ENCODE data around the gene TGM4. TPM values are rescaled to one million over a fixed set of nuclear protein-coding genes. Genes with fewer than 3 reads are reported as not detected.
A peak's percentile ranks its signal among the peaks of the same experiment; 100 is the strongest.

The TGM4 gene
- total and polyA plus RNA-seq, 12 donors: not detected

- Histone ChIP-seq H3K9me3 (no peaks in the 10 kb centered on the region), H3K4me1 (peaks cover 0 to 17% (median 10%) of the 10 kb centered on the region in 9 donors), H3K4me3 (no peak overlapping the region), H3K36me3 (peaks cover 0 to 89% (median 23%) of the 10 kb centered on the region in 9 donors), H3K27me3 (no peaks in the 10 kb centered on the region), H3K27ac (no peak overlapping the region)
- DNase-seq (no peak), ATAC-seq (no peak)
- no peak for TF ChIP-seq CTCF (IDR thresholded peaks at IDR 0.05)
- intact Hi-C loops (cut with DNase I): loop anchor here in 2 of 10 donors (5.0 to 10.0 kb wide), 2 partner anchors 603 to 1745 kb away; no protein-coding TSS in a partner anchor
- 94 to 96% methylated on average over 6 to 7 of the region's 7 CpGs for WGBS, 2 donors
Measured at GRCh38 chr3:44927371-44927770, 53.0 kb downstream of the TGM4 start.

- H3K27ac ChIP-seq: no peak overlapping the region
- WGBS, 2 donors: 94 to 98% methylated on average over 5 of the region's 5 CpGs
- H3K4me3 ChIP-seq: no peak overlapping the region
- H3K36me3 ChIP-seq: peaks cover 0 to 99% (median 27%) of the 10 kb centered on the region in 9 donors
- no peak for TF ChIP-seq CTCF (IDR thresholded peaks at IDR 0.05)
- no peak for DNase-seq
- H3K9me3 ChIP-seq: no peaks in the 10 kb centered on the region
- peaks cover 0 to 13% (median 3%) of the 10 kb centered on the region in 9 donors for H3K4me1 ChIP-seq
- no peaks in the 10 kb centered on the region for H3K27me3 ChIP-seq
- intact Hi-C loops (cut with DNase I): loop anchor here in 2 of 10 donors (5.0 to 10.0 kb wide), 2 partner anchors 605 to 1747 kb away; no protein-coding TSS in a partner anchor
- ATAC-seq: peak in 3 of 8 donors; percentile 14 to 28 (median 22)
Measured at GRCh38 chr3:44929782-44930181, 55.4 kb downstream of the TGM4 start.

GRCh38 chr3:44930911-44931310 lies 56.5 kb downstream of the TGM4 start:
- no peak overlapping the region for H3K4me3 ChIP-seq
- H3K4me1 ChIP-seq: peaks cover 0 to 13% (median 3%) of the 10 kb centered on the region in 9 donors
- ATAC-seq (no peak), DNase-seq (no peak)
- peaks cover 0 to 96% (median 24%) of the 10 kb centered on the region in 9 donors for H3K36me3 ChIP-seq
- no peaks in the 10 kb centered on the region for H3K9me3 ChIP-seq
- intact Hi-C loops (cut with DNase I): no loop called here
- no peaks in the 10 kb centered on the region for H3K27me3 ChIP-seq
- no peak overlapping the region for H3K27ac ChIP-seq
- no peak for TF ChIP-seq CTCF (IDR thresholded peaks at IDR 0.05)
- 98 to 99% methylated on average over 2 of the region's 2 CpGs for WGBS, 2 donors

GRCh38 chr3:44931791-44932190 lies 57.4 kb downstream of the TGM4 start:
- peaks cover 0 to 13% (median 3%) of the 10 kb centered on the region in 9 donors for H3K4me1 ChIP-seq
- DNase-seq (no peak), ATAC-seq (no peak)
- no peak overlapping the region for H3K27ac ChIP-seq
- TF ChIP-seq CTCF (IDR thresholded peaks at IDR 0.05): no peak
- H3K36me3 ChIP-seq: peaks cover 0 to 93% (median 22%) of the 10 kb centered on the region in 9 donors
- no peaks in the 10 kb centered on the region for H3K27me3 ChIP-seq
- no peak overlapping the region for H3K4me3 ChIP-seq
- intact Hi-C loops (cut with DNase I): no loop called here
- H3K9me3 ChIP-seq: no peaks in the 10 kb centered on the region
- WGBS, 2 donors: 90% methylated on average over 2 of the region's 2 CpGs
